ENCODE data around the gene PRDM16.

Gene PRDM16

DNA sequence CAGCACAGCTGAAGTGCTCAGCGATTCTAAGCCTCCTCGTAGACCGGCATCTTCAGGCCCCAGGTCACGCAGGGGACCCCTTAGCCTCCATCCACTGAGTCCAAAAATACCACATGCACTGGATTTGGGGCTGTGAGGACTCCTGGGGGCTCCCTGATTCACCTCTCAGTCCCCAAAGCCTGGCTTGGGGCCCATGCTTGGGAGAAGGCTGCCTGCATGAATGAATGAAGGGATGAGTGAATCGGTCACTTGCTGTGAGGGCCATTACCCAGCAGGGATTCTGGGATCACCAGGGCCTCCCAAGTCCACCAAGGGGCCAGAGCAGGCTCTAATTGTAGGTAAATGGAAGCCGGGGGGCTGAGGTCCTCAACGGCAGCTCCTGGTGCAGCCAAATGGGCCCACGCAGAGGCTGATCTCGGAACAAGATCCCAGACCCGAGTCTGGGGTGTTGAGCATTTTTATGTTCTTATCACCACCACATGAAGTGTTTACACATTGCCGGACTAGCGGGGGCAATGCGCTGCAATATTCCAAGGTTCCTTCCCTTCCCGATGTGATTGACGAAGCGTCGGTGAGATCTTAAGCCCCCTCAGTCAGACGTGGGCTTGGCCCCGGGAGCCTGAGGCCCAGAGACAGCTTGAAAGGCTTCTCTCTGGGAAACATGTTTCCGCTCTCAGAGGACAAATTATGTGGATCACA lies 371.9 kb downstream of the PRDM16 start:
- no peak for DNase-seq

- peak; percentile 59 for DNase-seq
Measured at GRCh38 chr1:3441410-3441847, 372.4 kb downstream of the PRDM16 start.

- no peak for DNase-seq
Measured at GRCh38 chr1:3441880-3442279, 372.9 kb downstream of the PRDM16 start.

DNA sequence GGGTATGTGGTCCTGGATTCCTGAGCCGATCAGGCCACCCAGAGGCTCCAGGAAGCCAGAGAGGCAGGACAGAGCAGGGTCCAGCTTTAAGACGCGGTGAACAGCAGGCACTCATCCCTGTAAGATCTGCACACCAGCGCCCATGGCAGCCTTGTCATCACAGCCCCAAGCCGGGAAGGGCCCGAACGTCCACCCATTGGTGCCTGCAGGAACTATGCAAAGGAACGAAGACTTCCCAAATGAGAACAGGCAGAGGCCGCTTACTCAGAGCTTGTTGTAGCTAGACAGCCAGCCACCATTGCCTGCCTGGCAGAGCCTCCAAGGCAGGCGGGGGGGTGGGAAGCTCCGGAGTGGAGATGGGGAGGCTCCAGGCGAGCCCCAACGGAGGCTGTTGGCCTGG lies 373.3 kb downstream of the PRDM16 start:
- DNase-seq = no peak

DNA sequence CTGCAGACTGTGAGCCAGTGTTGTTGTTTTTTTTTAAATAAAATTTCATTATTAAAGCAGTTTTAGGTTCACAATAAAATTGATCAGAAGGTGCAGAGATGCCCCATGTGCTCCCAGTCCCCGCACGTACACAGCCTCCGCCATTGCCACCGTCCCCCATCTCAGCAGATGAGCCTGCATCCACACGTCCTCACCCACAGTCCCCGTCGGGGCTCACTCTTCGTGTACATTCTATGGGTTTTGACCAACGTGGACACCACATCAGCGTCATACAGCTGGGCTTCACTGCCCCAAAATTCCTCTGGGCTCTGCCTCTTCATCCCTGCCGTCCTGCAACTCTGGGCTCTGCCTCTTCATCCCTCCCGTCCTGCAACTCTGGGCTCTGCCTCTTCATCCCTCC lies 373.9 kb downstream of the PRDM16 start:
- no peak for DNase-seq

- no peak for DNase-seq
Measured at GRCh38 chr1:3443807-3444206, 374.8 kb downstream of the PRDM16 start.

DNA sequence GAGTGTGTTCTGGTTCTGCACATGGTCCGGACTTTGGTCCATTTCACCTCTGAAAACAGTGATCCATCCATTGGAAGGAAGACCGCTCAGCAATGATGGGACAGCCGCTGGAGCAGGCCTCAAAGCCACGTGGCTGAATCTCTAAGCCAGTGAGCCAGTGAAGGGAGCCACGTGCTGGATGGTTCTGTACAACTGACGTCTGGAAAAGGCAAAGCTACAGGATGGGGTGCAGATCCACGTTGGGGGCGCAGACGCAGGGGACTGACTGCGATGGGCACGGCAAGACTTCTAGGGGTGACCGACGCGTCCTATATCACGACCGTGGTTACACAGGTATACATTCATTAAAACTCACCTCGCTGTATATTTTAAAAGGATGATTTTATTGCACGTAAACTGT lies 375.3 kb downstream of the PRDM16 start:
- no peak for DNase-seq

DNA sequence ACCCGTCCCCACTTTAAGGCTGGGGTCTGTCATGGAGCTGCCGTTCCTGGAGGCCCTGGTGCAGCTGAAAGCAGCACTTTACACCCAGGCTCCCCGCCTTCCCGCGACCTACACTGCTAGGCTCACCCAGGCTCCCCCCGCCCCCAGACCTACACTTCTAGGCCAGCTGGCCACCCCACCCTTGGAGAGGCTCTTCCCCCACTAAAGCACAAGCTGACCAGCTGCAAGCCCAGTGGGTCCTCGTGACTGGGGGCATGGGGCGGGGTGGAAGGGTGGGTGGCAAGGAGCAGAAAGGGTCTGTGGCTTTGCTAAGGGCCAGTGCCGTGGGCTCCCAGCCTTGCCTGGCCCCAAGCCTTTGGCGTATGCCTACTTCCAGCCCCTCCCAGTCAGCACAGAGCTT lies 375.7 kb downstream of the PRDM16 start:
- DNase-seq = no peak

DNA sequence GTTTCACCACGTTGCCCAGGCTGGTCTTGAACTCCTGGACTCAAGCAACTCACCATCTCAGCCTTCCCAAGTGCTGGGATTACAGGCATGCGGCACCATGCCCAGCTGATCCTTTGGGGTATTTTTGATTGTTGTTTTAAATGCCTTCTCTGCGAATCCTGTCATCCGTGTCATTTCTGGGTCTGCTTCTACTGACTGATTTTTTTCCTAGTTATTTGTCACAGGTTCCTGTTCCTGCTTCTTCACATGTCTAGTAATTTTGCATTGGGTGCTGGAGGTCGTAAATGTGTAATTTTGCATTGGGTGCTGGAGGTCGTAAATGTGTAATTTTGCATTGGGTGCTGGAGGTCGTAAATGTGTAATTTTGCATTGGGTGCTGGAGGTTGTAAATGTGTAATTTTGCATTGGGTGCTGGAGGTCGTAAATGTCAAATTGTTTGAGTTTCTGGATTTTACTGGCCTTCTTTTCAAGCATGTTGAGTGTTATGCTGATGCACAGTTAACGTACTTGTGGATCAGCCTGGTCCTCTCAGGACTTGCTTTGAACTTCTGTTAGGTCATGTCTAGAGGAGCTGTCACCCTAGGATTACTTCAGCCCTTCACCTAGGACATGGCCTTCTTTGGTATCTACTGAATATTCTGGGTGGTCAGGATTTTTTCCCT lies 381.3 kb downstream of the PRDM16 start:
- no peak for DNase-seq

- no peak for DNase-seq
Measured at GRCh38 chr1:3450983-3451382, 382.0 kb downstream of the PRDM16 start.

DNA sequence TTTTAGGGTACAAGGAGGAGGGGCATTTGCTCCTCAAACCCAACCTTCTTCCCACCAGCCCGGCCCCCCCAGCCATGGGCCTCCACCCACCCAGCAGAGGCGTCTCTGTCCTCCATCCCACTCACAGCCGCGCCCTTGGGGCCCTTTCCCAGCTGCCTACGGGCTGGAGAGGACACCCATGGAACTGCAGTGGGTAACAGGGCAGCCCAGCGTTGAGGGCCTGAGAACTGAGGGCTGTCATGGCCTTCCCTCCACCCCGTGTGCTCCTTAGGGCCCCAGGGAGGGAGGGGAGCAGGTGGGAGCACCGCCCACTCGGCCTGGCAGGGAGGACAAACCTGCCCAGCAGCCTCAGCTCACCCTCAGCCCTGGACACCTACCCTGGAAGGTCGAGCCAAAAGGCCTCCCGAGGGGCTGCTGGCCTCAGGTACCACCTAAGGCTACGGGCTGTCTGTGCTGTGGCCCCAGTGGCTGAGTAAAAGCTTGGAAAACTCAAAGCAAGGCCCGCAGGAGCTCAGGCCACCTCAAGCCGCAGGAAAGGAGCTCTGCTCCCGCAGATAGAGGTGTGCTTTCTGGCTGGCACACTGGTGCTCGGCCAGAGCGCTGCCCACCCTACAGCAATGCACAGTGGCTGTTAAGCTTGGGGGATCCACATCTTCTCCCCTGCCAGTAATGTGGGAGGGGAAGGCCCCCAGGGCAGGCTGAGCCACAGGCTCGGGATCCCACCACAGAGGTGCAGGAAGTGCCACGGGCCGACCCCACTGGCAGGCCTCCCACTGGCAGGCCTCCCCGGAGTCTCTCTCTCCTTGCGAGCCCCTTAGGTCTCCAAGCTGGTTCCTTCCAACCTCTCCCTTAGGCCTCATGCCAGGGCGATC lies 383.2 kb downstream of the PRDM16 start:
- DNase-seq = no peak

GRCh38 chr1:3452866-3453175 lies 383.8 kb downstream of the PRDM16 start:
- DNase-seq = no peak

GRCh38 chr1:3453203-3453761 lies 384.3 kb downstream of the PRDM16 start:
- DNase-seq = peak; percentile 88

GRCh38 chr1:3453891-3454810 lies 385.1 kb downstream of the PRDM16 start, which contains the start of gene ARHGEF16:
TSS of gene ARHGEF16 (plus strand) at chr1:3454665. CDS start at chr1:3463085, 8,420 bp downstream.
- peak; percentile 74 for DNase-seq

DNA sequence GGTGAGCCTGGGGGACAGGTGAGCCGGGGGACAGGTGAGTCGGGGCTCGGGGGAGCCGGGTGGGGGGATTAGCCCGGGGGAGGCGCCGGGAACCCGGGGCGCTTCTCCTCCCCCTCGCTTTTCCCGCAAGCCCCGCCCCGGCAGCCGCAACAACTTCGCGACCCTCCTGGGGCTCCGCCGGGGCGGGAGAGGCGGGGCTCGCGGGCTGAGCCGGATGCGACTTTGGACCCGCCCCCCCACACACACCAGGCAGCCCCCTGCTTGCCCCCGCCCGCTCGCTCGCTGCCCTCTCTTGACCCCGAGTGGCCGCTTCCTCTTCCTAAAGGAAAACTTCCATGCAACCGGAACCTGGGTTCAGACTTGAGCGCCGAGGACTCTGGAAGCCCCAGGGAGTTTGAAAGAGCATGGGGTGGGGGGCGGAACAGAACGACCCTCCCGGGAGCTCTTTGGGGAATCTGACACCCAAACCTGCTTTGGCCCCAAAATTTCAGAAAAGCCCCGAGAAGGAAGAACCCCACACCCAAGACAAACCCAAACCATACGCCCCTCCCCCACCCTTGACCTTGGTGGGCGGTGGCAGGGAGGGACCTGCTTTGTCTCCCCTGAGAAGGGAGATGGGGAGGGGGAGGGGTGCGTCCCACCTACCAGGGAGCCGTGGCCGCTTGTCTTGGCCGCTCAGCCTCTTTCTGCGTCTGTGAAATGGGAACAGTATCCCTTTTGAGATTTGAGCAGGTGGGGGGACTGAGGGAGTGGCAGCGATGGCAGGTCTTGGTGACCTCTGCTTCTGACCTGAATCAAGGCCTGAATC lies 386.0 kb downstream of the PRDM16 start:
- peak; percentile 58 for DNase-seq

DNA sequence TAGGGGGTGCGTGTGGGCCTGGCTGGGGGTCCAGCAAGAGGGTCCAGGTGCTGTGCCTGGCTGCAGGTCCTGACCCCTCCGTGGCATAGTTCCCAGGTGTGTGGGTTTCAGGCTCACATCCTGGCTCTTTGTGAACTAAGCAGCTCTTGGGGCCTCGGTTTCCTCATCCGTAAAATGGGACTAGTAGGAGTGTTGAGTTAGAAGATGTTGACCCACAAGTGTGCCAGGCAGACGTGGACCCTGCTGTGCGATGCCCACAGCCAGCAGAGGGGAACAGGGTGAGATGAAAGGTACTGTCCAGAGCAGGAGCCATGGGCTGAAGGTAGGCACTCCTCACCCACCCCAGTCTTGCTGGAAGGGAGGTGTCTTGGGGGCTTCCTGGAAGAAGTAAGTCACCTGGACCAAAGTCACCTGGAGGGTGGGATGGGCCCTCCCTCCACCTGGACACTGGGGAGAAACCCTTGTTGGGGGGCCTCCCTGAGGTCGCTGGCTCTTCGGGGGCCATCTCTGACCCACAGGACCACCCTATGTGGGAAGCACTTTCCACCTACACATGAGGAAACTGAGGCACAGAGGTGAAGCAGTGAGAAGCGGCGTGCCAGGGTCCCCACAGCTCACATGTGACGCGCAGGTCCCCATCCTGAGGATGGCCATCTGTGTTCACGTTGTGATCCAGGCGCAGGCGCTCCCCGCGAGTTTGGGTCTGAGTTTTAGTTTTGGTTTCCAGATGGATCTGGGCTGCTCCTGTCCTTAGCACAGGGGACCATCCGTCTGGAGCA lies 386.9 kb downstream of the PRDM16 start:
- DNase-seq = no peak

DNA sequence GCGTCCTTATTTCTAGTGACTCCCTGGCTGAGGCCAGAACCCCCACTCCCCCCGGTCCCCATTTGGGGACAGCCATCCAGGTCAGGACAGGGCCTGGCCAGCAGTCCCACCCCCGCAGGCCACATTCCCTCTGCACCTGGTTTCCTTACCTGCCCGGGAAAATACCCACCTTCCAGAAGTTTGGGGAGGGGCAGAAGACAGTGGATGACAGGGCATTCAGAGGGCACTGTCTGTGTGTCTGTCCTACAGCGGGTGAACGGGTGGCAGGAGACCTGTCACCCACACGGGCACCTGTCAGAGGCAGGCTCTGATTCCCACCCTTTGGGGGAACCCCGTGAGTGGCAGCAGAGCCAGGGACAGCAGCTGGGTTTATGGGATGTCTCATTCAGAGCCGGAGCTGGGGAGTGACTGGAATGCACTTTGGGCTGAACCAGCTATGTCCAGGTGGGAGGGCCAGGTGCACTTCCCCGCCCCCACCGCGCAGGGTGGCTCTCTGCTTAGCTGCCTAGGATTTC lies 387.5 kb downstream of the PRDM16 start:
- DNase-seq = no peak

DNA sequence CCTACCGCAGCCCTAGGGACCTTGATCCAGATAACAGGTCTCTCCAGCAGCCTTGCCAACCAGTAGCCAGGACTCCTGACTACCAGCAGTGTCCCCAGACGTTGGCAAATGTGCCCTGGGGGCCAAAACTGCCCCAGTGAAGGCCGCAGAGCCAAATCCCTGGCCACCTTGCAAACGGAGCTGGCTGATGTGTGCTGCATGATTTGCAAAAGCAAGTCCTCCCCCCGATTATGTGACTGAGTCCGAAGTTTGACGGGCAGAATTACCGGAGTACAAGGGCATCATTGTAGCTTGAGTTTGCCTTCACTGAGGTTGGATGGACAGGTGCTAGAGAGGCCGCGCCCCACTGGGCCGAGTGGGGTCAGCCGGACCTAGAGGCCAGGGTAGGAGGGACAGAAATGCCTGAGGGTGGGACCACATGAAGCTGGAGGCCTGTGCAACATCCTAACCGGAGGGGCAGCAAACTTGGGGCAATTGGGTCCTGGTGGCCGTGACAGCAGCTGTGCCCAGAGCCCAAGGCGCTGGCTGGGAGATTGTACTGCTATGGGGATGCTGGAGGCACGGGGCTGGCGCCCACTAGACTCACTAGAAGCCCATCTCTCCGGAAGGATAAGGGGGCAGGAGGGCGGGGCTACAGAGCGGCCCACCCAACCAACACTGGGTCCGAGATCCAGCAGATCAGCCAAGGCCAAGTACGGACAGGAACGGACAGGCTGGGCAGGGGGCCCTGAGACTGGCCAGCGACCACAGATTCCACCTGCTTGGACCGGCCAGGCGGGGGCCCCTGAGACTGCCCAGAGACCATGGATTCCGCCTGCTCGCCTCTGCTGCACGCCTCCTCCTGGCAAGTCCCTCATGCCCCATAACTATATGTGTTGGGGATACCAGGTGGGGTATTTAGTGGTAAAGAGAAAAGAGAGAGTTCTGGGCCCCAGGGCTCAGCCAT lies 388.2 kb downstream of the PRDM16 start:
- no peak for DNase-seq

All from eye (tissue), 1 donor.